ENCODE data around the gene P3H2.

- TF ChIP-seq, protein P1, sequence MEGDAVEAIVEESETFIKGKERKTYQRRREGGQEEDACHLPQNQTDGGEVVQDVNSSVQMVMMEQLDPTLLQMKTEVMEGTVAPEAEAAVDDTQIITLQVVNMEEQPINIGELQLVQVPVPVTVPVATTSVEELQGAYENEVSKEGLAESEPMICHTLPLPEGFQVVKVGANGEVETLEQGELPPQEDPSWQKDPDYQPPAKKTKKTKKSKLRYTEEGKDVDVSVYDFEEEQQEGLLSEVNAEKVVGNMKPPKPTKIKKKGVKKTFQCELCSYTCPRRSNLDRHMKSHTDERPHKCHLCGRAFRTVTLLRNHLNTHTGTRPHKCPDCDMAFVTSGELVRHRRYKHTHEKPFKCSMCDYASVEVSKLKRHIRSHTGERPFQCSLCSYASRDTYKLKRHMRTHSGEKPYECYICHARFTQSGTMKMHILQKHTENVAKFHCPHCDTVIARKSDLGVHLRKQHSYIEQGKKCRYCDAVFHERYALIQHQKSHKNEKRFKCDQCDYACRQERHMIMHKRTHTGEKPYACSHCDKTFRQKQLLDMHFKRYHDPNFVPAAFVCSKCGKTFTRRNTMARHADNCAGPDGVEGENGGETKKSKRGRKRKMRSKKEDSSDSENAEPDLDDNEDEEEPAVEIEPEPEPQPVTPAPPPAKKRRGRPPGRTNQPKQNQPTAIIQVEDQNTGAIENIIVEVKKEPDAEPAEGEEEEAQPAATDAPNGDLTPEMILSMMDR (IDR thresholded peaks at IDR 0.05), result peak in 3 of 5 experiments; percentile 19 to 33 (median 23)
- no peak for TF ChIP-seq EP300 (IDR thresholded peaks at IDR 0.05)
These were observed 172.6 kb downstream of the P3H2 start for GRCh38 chr3:189947948-189948723.
